HEK293 (cell line): ENCODE measurements around the gene PLA2G4E.

Experiments used
- CTCF ChIA-PET: fragments of 350-600 bp; formaldehyde crosslinking; extraction: SDS; loops from one replicate; lab custom pipeline; 2021; ENCODE audit warnings: antibody characterized with exemption; lab: Yijun Ruan, JAX
- POLR2A ChIA-PET: fragments of 300-600 bp; formaldehyde crosslinking; extraction: SDS; loops from one replicate; lab custom pipeline; 2020; ENCODE audit warnings: antibody characterized with exemption, inconsistent platforms; lab: Yijun Ruan, JAX
- H3K27ac ChIP-seq: fragments of 200-500 bp; sonication (Bioruptor generic); 2 replicates; pipeline ENCODE4 v1.5.1; 2014; ENCODE audit warnings: low read depth, low read length, control low read depth, inconsistent platforms; ENCODE audit errors: extremely low read depth
- H3K36me3 ChIP-seq, 2 experiments: fragments of 200-500 bp in 1 of 2; sonication (Bioruptor generic) in 1 of 2; 1 replicate in 1 of 2; 2 replicates in 1 of 2; pipeline ENCODE4 v1.5.1; 2014 to 2017; ENCODE audit warnings: inconsistent platforms in 2 of 2, low read length in 2 of 2; ENCODE audit not compliant: control insufficient read depth in 2 of 2, insufficient read depth in 1 of 2
- H3K4me1 ChIP-seq: fragments of 200-500 bp; sonication (Bioruptor generic); 2 replicates; pipeline ENCODE4 v1.5.1; 2014; ENCODE audit warnings: mild to moderate bottlenecking, low read length, inconsistent platforms; ENCODE audit not compliant: control insufficient read depth, insufficient read depth
- H3K4me3 ChIP-seq: 2 replicates; pipeline ENCODE4 v1.5.1; 2011; ENCODE audit warnings: low read depth, mild to moderate bottlenecking, control low read depth, low read length, moderate library complexity
- H3K9me3 ChIP-seq: fragments of 200-500 bp; sonication (Bioruptor generic); 2 replicates; pipeline ENCODE4 v1.5.1; 2014; ENCODE audit warnings: low read depth, low read length, inconsistent platforms; ENCODE audit not compliant: control insufficient read depth, insufficient read depth
- CTCF ChIP-seq: fragments of 450-650 bp; formaldehyde crosslinking; IDR thresholded peaks from 2 replicates; pipeline ENCODE4 v1.5.1; 2016; ENCODE audit warnings: missing biosample characterization, missing genetic modification characterization
- ELK4 ChIP-seq: IDR thresholded peaks from 2 replicates; pipeline ENCODE4 v1.6.1; 2011; ENCODE audit warnings: mild to moderate bottlenecking, low read depth, low read length, borderline replicate concordance
- GLIS1 ChIP-seq: fragments of 450-650 bp; formaldehyde crosslinking; IDR thresholded peaks from 2 replicates; pipeline ENCODE4 v1.5.1; 2016; ENCODE audit warnings: missing biosample characterization, missing genetic modification characterization
- KLF10 ChIP-seq: fragments of 450-650 bp; IDR thresholded peaks from 2 replicates; pipeline ENCODE4 v1.5.1; 2018; ENCODE audit warnings: missing biosample characterization, mild to moderate bottlenecking, missing genetic modification characterization
- SALL2 ChIP-seq: fragments of 450-650 bp; formaldehyde crosslinking; IDR thresholded peaks from 2 replicates; pipeline ENCODE4 v1.5.0; 2017; ENCODE audit warnings: missing biosample characterization, mild to moderate bottlenecking, missing genetic modification characterization, borderline replicate concordance
- TRIM28 ChIP-seq: IDR thresholded peaks from 2 replicates; pipeline ENCODE4 v1.6.1; 2011; ENCODE audit warnings: low read length, control low read depth, borderline replicate concordance
- WT1 ChIP-seq: fragments of 450-650 bp; formaldehyde crosslinking; IDR thresholded peaks from 2 replicates; pipeline ENCODE4 v1.5.1; 2016; ENCODE audit warnings: missing biosample characterization, missing genetic modification characterization
- ZBTB20 ChIP-seq: fragments of 450-650 bp; formaldehyde crosslinking; IDR thresholded peaks from 2 replicates; pipeline ENCODE4 v1.5.1; 2016; ENCODE audit warnings: missing biosample characterization, missing genetic modification characterization
- ZBTB7A ChIP-seq: fragments of 450-650 bp; formaldehyde crosslinking; IDR thresholded peaks from 2 replicates; pipeline ENCODE4 v1.5.1; 2016; ENCODE audit warnings: low read depth, missing biosample characterization, missing genetic modification characterization
- ZNF10 ChIP-seq: fragments of 450-650 bp; formaldehyde crosslinking; IDR thresholded peaks from 2 replicates; pipeline ENCODE4 v1.5.1; 2017; ENCODE audit warnings: missing biosample characterization, missing genetic modification characterization
- ZNF121 ChIP-seq: fragments of 450-650 bp; formaldehyde crosslinking; IDR thresholded peaks from 2 replicates; pipeline ENCODE4 v1.5.1; 2016; ENCODE audit warnings: missing biosample characterization, missing genetic modification characterization
- ZNF16 ChIP-seq: fragments of 450-650 bp; formaldehyde crosslinking; IDR thresholded peaks from 2 replicates; pipeline ENCODE4 v1.5.1; 2016; ENCODE audit warnings: low read depth, missing biosample characterization, missing genetic modification characterization
- ZNF202 ChIP-seq: fragments of 450-650 bp; formaldehyde crosslinking; IDR thresholded peaks from 2 replicates; pipeline ENCODE4 v1.5.1; 2016; ENCODE audit warnings: missing biosample characterization, missing genetic modification characterization, borderline replicate concordance
- ZNF23 ChIP-seq: fragments of 450-650 bp; formaldehyde crosslinking; IDR thresholded peaks from 2 replicates; pipeline ENCODE4 v1.5.1; 2016; ENCODE audit warnings: missing biosample characterization, missing genetic modification characterization, borderline replicate concordance
- ZNF292 ChIP-seq: fragments of 450-650 bp; formaldehyde crosslinking; IDR thresholded peaks from 2 replicates; pipeline ENCODE4 v1.5.1; 2016; ENCODE audit warnings: low read depth, missing biosample characterization, missing genetic modification characterization, borderline replicate concordance
- ZNF404 ChIP-seq: fragments of 450-650 bp; formaldehyde crosslinking; IDR thresholded peaks from 2 replicates; pipeline ENCODE4 v1.5.1; 2017; ENCODE audit warnings: missing biosample characterization, missing genetic modification characterization
- ZNF510 ChIP-seq: fragments of 450-650 bp; formaldehyde crosslinking; IDR thresholded peaks from 2 replicates; pipeline ENCODE4 v1.5.1; 2018; ENCODE audit warnings: mild to moderate bottlenecking, missing genetic modification characterization, missing biosample characterization; ENCODE audit not compliant: insufficient replicate concordance
- ZNF544 ChIP-seq: fragments of 450-650 bp; formaldehyde crosslinking; IDR thresholded peaks from 2 replicates; pipeline ENCODE4 v1.5.0; 2017; ENCODE audit warnings: missing biosample characterization, missing genetic modification characterization
- ZNF837 ChIP-seq: fragments of 450-650 bp; formaldehyde crosslinking; IDR thresholded peaks from 2 replicates; pipeline ENCODE4 v1.5.1; 2016; ENCODE audit warnings: missing biosample characterization, missing genetic modification characterization
- ZSCAN23 ChIP-seq: fragments of 450-650 bp; formaldehyde crosslinking; IDR thresholded peaks from 2 replicates; pipeline ENCODE4 v1.5.1; 2016; ENCODE audit warnings: missing biosample characterization, missing genetic modification characterization
- TF ChIP-seq, protein P1 (sequence below): fragments of 450-650 bp; formaldehyde crosslinking; IDR thresholded peaks from 2 replicates; pipeline ENCODE4 v1.5.1; 2016; ENCODE audit warnings: missing biosample characterization, missing genetic modification characterization

The PLA2G4E gene

DNA sequence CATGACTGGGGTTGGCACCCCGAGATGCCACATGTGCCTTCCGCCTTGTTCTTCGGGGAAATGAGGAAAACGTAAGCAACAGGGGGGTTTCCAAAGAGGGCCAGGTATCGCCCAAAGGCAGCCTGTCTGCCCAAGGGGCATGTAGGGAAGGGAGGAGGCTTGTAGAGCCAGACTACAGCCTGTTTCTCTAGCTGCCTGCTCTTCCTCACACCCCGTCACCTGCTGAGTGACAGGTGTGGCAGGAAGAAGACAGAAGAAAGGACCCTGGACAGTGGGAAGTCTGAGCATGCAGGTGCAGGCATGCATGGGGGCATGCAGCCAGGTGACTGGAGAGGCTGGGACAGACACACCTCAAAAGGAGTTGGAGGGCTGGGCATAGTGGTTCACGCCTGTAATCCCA, 9.8 kb downstream of the PLA2G4E start:
- H3K9me3 ChIP-seq: no peaks in the 10 kb centered on the region
- H3K4me3 ChIP-seq: no peak overlapping the region
- H3K36me3 ChIP-seq: no peaks in the 10 kb centered on the region
- H3K4me1 ChIP-seq: no peaks in the 10 kb centered on the region
- no peak overlapping the region for H3K27ac ChIP-seq
- ChIA-PET CTCF (interaction anchor here (0.6 kb wide), 1 partner anchor 474 kb away, joined by 3 read pairs; no protein-coding TSS in a partner anchor), POLR2A (no interaction called here)
- TF ChIP-seq ZNF16 (tag by site-specific recombination) (no peak), ZBTB7A (tag by site-specific recombination) (no peak), ZNF10 (tag by site-specific recombination) (no peak), ZNF23 (tag by site-specific recombination) (no peak), CTCF (no peak), ZNF510 (tag by site-specific recombination) (no peak), SALL2 (tag by site-specific recombination) (no peak), TRIM28 (no peak), ZBTB20 (tag by site-specific recombination) (no peak), GLIS1 (tag by site-specific recombination) (no peak), ZSCAN23 (tag by site-specific recombination) (no peak), ZNF202 (no peak)
- TF ChIP-seq, protein P1, sequence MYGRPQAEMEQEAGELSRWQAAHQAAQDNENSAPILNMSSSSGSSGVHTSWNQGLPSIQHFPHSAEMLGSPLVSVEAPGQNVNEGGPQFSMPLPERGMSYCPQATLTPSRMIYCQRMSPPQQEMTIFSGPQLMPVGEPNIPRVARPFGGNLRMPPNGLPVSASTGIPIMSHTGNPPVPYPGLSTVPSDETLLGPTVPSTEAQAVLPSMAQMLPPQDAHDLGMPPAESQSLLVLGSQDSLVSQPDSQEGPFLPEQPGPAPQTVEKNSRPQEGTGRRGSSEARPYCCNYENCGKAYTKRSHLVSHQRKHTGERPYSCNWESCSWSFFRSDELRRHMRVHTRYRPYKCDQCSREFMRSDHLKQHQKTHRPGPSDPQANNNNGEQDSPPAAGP (tag by site-specific recombination): no peak
- TF ChIP-seq, all 188 proteins: peak for 0

DNA sequence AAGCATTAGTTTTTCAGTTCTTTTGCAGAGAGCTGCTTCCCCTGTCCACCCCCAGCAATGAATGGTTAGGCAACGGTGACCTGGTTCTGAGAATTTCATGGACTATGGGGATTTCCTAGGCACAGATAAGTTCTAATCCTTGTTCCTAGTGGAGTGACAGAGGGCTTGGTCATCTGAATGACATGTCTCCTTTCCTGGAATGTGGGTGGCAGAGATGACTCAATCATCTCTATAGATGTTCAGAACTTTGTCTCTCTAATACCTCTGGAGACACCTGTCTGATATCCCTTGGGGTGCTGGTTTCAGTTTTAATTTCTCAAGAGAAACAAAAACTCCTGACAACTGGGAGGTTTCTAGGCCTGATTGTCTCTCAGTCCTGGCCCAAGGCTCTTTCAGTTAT, 10.4 kb downstream of the PLA2G4E start:
- H3K36me3 ChIP-seq: no peaks in the 10 kb centered on the region
- H3K4me1 ChIP-seq: no peaks in the 10 kb centered on the region
- H3K27ac ChIP-seq: no peak overlapping the region
- ChIA-PET CTCF (no interaction called here), POLR2A (no interaction called here)
- no peak overlapping the region for H3K4me3 ChIP-seq
- no peak for TF ChIP-seq ZNF121 (tag by site-specific recombination)
- no peak for TF ChIP-seq KLF10 (tag by site-specific recombination)
- H3K9me3 ChIP-seq: no peaks in the 10 kb centered on the region

- Histone ChIP-seq H3K4me1 (no peaks in the 10 kb centered on the region), H3K4me3 (no peak overlapping the region), H3K9me3 (no peaks in the 10 kb centered on the region), H3K36me3 (no peaks in the 10 kb centered on the region), H3K27ac (no peak overlapping the region)
- ChIA-PET POLR2A (no interaction called here), CTCF (interaction anchor here (0.6 kb wide), 1 partner anchor 94 kb away, joined by 3 read pairs; no protein-coding TSS in a partner anchor)
- TF ChIP-seq ZNF292 (tag by site-specific recombination): no peak
- no peak for TF ChIP-seq ZNF404 (tag by site-specific recombination)
- no peak for TF ChIP-seq WT1 (tag by site-specific recombination)
- TF ChIP-seq ZNF837 (tag by site-specific recombination): no peak
- no peak for TF ChIP-seq ELK4
- TF ChIP-seq ZNF544 (tag by site-specific recombination): no peak
Measured at GRCh38 chr15:42009474-42009873, 11.4 kb downstream of the PLA2G4E start.
